Vagina (tissue), 2 donors: ENCODE results near the gene DENND1C.

Experiments used
- POLR2AphosphoS5 ChIP-seq, 2 donors: sonication (generic); formaldehyde crosslinking; IDR thresholded peaks; one replicate each; pipeline ENCODE4 v1.9.0; 2017; ENCODE audit warnings: antibody characterized with exemption in 2 of 2, mild to moderate bottlenecking in 2 of 2, low read depth in 1 of 2; ENCODE audit not compliant: insufficient read depth in 1 of 2
- TF ChIP-seq, protein P1 (sequence below), 3 experiments: fragments of 450-650 bp in 2 of 3; fragments of 200-600 bp in 1 of 3; sonication (generic) in 1 of 3; IDR thresholded peaks; one replicate each; pipeline ENCODE4 v1.5.1; 2017 to 2019; ENCODE audit warnings: antibody characterized with exemption in 3 of 3, mild to moderate bottlenecking in 2 of 3, moderate library complexity in 2 of 3

DNA sequence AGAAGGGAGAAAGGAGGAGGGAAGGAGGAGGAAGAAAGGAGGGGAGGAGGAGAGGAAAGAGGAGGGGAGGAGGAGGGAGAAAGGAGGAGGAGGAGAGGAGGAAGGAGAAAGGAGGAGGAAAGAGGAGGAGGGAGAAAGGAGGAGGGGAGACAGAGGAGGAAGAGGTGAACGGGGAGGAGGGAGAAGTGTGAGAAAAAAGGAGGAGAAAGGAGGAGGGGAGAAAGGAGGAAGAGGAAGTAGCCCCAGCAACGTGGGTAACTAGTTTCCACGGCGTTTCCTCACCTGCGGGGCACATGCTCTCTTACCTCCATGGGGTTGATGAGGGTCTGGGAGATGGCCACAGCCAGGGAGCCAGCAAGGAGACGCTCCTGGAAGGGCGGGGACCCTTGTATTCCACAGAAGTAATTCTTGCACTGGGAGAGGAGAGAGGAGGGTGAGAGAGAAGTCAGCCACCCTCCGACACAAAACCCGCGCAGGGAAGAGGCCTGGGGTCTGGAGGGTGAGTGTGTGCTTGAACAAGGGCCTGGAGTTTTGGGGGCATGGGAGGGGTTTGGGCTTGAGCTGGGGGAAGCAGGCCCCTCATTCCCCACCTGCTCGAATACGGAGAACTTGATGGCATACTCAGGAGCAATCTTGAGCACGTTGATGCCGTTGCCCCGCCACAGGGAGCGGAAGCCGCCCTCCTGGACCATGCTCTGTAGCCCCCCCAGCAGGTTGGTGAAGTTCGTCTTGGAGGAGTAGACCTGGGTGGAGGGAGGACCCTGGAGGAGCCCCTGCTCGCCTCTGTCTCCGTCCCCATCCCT is 52.0 kb downstream of the DENND1C start:
- TF ChIP-seq, protein P1, sequence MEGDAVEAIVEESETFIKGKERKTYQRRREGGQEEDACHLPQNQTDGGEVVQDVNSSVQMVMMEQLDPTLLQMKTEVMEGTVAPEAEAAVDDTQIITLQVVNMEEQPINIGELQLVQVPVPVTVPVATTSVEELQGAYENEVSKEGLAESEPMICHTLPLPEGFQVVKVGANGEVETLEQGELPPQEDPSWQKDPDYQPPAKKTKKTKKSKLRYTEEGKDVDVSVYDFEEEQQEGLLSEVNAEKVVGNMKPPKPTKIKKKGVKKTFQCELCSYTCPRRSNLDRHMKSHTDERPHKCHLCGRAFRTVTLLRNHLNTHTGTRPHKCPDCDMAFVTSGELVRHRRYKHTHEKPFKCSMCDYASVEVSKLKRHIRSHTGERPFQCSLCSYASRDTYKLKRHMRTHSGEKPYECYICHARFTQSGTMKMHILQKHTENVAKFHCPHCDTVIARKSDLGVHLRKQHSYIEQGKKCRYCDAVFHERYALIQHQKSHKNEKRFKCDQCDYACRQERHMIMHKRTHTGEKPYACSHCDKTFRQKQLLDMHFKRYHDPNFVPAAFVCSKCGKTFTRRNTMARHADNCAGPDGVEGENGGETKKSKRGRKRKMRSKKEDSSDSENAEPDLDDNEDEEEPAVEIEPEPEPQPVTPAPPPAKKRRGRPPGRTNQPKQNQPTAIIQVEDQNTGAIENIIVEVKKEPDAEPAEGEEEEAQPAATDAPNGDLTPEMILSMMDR (IDR thresholded peaks at IDR 0.05), result no peak
- TF ChIP-seq POLR2AphosphoS5 (IDR thresholded peaks at IDR 0.05; ENCODE audit: insufficient read depth in 1 of 2, low read depth in 1 of 2), result no peak
